SK-N-SH treated with all-trans-retinoic acid at 6 μM for 48 hours (cell line): ENCODE results near the gene PSEN1.

Experiments
- TOX ChIP-seq: fragments of 250-450 bp; sonication (Bioruptor Pico); IDR thresholded peaks from 2 replicates; pipeline ENCODE4 v1.8.0; 2021; ENCODE audit warnings: mild to moderate bottlenecking, moderate library complexity, borderline replicate concordance
- TF ChIP-seq, protein P1 (sequence below): fragments of 250-450 bp; sonication (Bioruptor Pico); IDR thresholded peaks from 2 replicates; pipeline ENCODE4 v1.8.0; 2021; ENCODE audit warnings: low read depth, mild to moderate bottlenecking, moderate library complexity, borderline replicate concordance

PSEN1 gene

DNA sequence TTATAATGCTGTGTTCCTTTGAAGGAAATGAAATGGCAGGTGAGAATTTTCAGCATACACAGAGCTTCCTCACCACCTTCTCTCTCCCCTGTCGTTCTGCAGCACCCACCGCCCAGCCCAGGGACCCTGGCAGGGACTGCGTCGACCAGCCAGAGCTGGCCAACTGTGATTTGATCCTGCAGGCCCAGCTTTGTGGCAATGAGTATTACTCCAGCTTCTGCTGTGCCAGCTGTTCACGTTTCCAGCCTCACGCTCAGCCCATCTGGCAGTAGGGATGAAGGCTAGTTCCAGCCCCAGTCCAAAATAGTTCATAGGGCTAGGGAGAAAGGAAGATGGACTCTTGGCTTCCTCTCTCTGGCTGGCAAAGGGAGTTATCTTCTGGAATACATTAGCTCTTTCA is 136.1 kb downstream of the PSEN1 start (continued):
- TF ChIP-seq, protein P1, sequence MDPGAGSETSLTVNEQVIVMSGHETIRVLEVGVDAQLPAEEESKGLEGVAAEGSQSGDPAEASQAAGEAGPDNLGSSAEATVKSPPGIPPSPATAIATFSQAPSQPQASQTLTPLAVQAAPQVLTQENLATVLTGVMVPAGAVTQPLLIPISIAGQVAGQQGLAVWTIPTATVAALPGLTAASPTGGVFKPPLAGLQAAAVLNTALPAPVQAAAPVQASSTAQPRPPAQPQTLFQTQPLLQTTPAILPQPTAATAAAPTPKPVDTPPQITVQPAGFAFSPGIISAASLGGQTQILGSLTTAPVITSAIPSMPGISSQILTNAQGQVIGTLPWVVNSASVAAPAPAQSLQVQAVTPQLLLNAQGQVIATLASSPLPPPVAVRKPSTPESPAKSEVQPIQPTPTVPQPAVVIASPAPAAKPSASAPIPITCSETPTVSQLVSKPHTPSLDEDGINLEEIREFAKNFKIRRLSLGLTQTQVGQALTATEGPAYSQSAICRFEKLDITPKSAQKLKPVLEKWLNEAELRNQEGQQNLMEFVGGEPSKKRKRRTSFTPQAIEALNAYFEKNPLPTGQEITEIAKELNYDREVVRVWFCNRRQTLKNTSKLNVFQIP (CRISPR knock-in tag): no peak
- TF ChIP-seq TOX (CRISPR knock-in tag): no peak
